Transverse colon (tissue), 4 donors: ENCODE results near the gene SPARC. TPM values are rescaled to one million over a fixed set of nuclear protein-coding genes. Genes with fewer than 3 reads are reported as not detected.

ENCODE experiments used
- DNase-seq: peaks from one replicate; pipeline ENCODE4 v3.0.0-alpha.2; 2019
- H3K27ac ChIP-seq, 4 donors: fragments of 200-600 bp; sonication (generic); 2 replicates each; pipeline ENCODE4 v1.5.1; 2016 to 2018; ENCODE audit warnings: inconsistent platforms in 4 of 4
- H3K27me3 ChIP-seq: fragments of 200-600 bp; sonication (generic); 2 replicates; pipeline ENCODE4 v1.5.1; 2017; ENCODE audit warnings: inconsistent platforms
- H3K36me3 ChIP-seq, 4 donors: fragments of 200-600 bp; sonication (generic); 2 replicates each; pipeline ENCODE4 v1.5.1; 2017 to 2019; ENCODE audit warnings: inconsistent platforms in 4 of 4
- H3K4me1 ChIP-seq, 4 donors: fragments of 200-600 bp; sonication (generic); 2 replicates each; pipeline ENCODE4 v1.5.1; 2017 to 2020; ENCODE audit warnings: inconsistent platforms in 4 of 4
- H3K4me3 ChIP-seq, 4 donors: fragments of 200-600 bp; sonication (generic); 1 replicate in 1 of 4; 2 replicates in 3 of 4; pipeline versions ENCODE4 v1.5.1 to v1.6.1; 2017 to 2019; ENCODE audit warnings: inconsistent platforms in 4 of 4
- H3K9me3 ChIP-seq, 2 donors: fragments of 200-600 bp; sonication (generic); 2 replicates each; pipeline ENCODE4 v1.5.1; 2017 to 2019; ENCODE audit warnings: inconsistent platforms in 2 of 2
- CTCF ChIP-seq, 5 experiments: fragments of 200-600 bp in 3 of 5; fragments of 450-650 bp in 2 of 5; sonication (generic) in 3 of 5; IDR thresholded peaks; 1 replicate in 2 of 5; 2 replicates in 3 of 5; pipeline ENCODE4 v1.5.1; 2016 to 2017; ENCODE audit warnings: antibody characterized with exemption in 5 of 5, inconsistent platforms in 3 of 5, mild to moderate bottlenecking in 2 of 5, moderate library complexity in 1 of 5
- EP300 ChIP-seq: sonication (generic); formaldehyde crosslinking; IDR thresholded peaks from one replicate; pipeline ENCODE4 v1.6.1; 2017; ENCODE audit warnings: antibody characterized with exemption, low read depth
- POLR2A ChIP-seq: fragments of 450-650 bp; IDR thresholded peaks from one replicate; pipeline ENCODE4 v1.6.1; 2016; ENCODE audit warnings: antibody characterized with exemption, mild to moderate bottlenecking, moderate library complexity
- POLR2AphosphoS5 ChIP-seq, 3 donors: sonication (generic); formaldehyde crosslinking; IDR thresholded peaks; one replicate each; pipeline ENCODE4 v1.6.1; 2016; ENCODE audit warnings: antibody characterized with exemption in 3 of 3
- WGBS, 2 donors: methylation state at CpG; one replicate each; pipeline ENCODE4 v1.1.5; 2018; ENCODE audit warnings: low coverage in 1 of 2; 5-methylcytosine and 5-hydroxymethylcytosine counted together
- in situ Hi-C, 4 donors: fragments of 200-750 bp; cut with MboI; loops; one replicate each; pipeline versions ENCODE4 v1.15.0 to v1.15.1; 2017; ENCODE audit warnings: low sequenced_read_pairs in 3 of 4, low pct_ligation_motif_present in 1 of 4, low pct_unique_long_range_greater_than_20kb in 1 of 4
- intact Hi-C: fragments of 100-400 bp; cut with DNase I; formaldehyde crosslinking; loops from one replicate; pipeline ENCODE4 v1.15.1; 2023; ENCODE audit warnings: low total_unique reads
- total RNA-seq, 4 donors: library from RNA; depleted of rRNA; stranded (reverse); fragments of >200 nt; gene quantifications; one replicate each; pipeline ENCODE4 v1.1.0, GENCODE V29; 2016

SPARC gene
- total RNA-seq, 4 donors from 2014 or later, result 47.9 to 267 (median 85.1) TPM

- Histone ChIP-seq H3K9me3 (no peaks in the 10 kb centered on the region), H3K4me3 (no peak overlapping the region), H3K27me3 (no peaks in the 10 kb centered on the region), H3K36me3 (no peaks in the 10 kb centered on the region), H3K4me1 (no peaks in the 10 kb centered on the region), H3K27ac (no peak overlapping the region)
- TF ChIP-seq EP300 (no peak), CTCF (IDR thresholded peaks at IDR 0.05) (no peak), POLR2AphosphoS5 (IDR thresholded peaks at IDR 0.05) (no peak), POLR2A (no peak)
- in situ Hi-C loops (loop anchor here in 1 of 4 donors (10.0 kb wide), 1 partner anchor 212 kb away; no protein-coding TSS in a partner anchor), intact Hi-C loops (no loop called here)
- DNase-seq, result no peak
- WGBS, 2 donors, result 80% methylated on average over 5 of the region's 5 CpGs; no CpG with 5 or more reads in 1 of the 2 donors
These were observed 40.4 kb downstream of the SPARC start for GRCh38 chr5:151646334-151646733.

- Histone ChIP-seq H3K9me3 (no peaks in the 10 kb centered on the region), H3K4me3 (no peak overlapping the region), H3K27ac (no peak overlapping the region), H3K4me1 (no peaks in the 10 kb centered on the region), H3K27me3 (no peaks in the 10 kb centered on the region), H3K36me3 (no peaks in the 10 kb centered on the region)
- in situ Hi-C loops, result loop anchor here in 1 of 4 donors (10.0 kb wide), 1 partner anchor 209 kb away; no protein-coding TSS in a partner anchor
- 81 to 94% methylated on average over 6 of the region's 6 CpGs for WGBS, 2 donors
- intact Hi-C loops, result no loop called here
- DNase-seq, result no peak
- no peak for TF ChIP-seq EP300
- no peak for TF ChIP-seq POLR2A
- TF ChIP-seq POLR2AphosphoS5 (IDR thresholded peaks at IDR 0.05), result no peak
- no peak for TF ChIP-seq CTCF (IDR thresholded peaks at IDR 0.05)
These were observed 43.3 kb downstream of the SPARC start for GRCh38 chr5:151643388-151643787.

GRCh38 chr5:151642472-151643140 is 44.1 kb downstream of the SPARC start:
- WGBS, 2 donors, result 42% methylated on average over 3 of the region's 3 CpGs; no CpG with 5 or more reads in 1 of the 2 donors
- H3K27ac ChIP-seq, result no peak overlapping the region
- H3K4me1 ChIP-seq, result no peaks in the 10 kb centered on the region
- in situ Hi-C loops, result loop anchor here in 1 of 4 donors (10.0 kb wide), 1 partner anchor 208 kb away; no protein-coding TSS in a partner anchor
- no peaks in the 10 kb centered on the region for H3K9me3 ChIP-seq
- TF ChIP-seq POLR2AphosphoS5 (IDR thresholded peaks at IDR 0.05) (no peak), POLR2A (no peak), CTCF (IDR thresholded peaks at IDR 0.05) (no peak), EP300 (no peak)
- H3K36me3 ChIP-seq, result no peaks in the 10 kb centered on the region
- H3K4me3 ChIP-seq, result no peak overlapping the region
- no peaks in the 10 kb centered on the region for H3K27me3 ChIP-seq
- no peak for DNase-seq
- intact Hi-C loops, result no loop called here

DNA sequence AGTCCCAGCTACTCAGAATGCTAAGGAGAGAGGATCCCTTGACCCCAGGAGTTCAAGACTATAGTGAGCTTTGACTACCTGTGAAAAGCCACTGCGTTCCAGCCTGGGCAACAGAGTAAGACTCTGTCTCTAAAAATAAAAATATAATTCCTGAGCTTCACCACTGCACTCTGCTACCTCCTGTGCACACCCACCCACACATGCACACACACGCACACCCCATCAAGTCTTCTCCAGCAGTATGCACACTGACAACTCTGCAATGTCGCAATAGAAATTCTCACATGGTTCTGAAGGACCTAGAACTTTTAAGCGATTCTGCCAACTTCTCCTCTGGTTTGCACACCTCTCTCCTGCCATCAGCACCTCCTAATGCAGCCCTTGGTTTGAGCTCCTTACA is 48.1 kb downstream of the SPARC start:
- 91 to 100% methylated on average over 1 to 4 of the region's 4 CpGs for WGBS, 2 donors
- no peak for DNase-seq
- intact Hi-C loops (no loop called here), in situ Hi-C loops (no loop called here)
- TF ChIP-seq CTCF (IDR thresholded peaks at IDR 0.05) (no peak), POLR2AphosphoS5 (IDR thresholded peaks at IDR 0.05) (no peak), EP300 (no peak), POLR2A (no peak)
- Histone ChIP-seq H3K27ac (no peak overlapping the region), H3K36me3 (no peaks in the 10 kb centered on the region), H3K4me3 (no peak overlapping the region), H3K4me1 (no peaks in the 10 kb centered on the region), H3K9me3 (no peaks in the 10 kb centered on the region), H3K27me3 (no peaks in the 10 kb centered on the region)
